Glomerular visceral epithelial cell (primary cell): ENCODE results near the gene LRP2BP.
"Not testable (repeated sequence)": the region's sequence is repeated elsewhere in the genome, so short reads cannot be mapped to it uniquely, and the experiment has no call there.

ENCODE experiments used
- DNase-seq: peaks from one replicate; pipeline ENCODE4 v3.0.0-alpha.2; 2016; ENCODE audit errors: extremely low spot score

Gene LRP2BP

DNA sequence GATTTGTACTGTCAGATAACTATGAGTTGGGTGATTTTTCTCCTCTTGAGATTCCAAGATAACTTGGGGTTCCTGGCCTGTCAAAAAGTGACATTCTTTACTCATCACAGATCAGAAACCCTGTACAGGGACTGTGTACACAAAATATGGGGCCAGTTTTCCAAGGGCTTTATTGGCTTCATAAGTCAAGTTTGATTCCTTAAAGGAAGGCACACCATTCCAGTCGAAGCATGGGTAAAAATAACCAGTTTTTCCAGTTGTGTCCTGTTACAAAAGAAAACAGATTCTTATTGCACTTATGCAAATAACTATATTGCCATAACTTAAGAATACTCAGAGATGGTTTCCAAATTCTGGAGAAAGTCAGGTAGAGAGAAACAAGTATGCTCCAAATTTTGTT is 70.0 kb downstream of the LRP2BP start:
- not testable (repeated sequence) for DNase-seq

DNA sequence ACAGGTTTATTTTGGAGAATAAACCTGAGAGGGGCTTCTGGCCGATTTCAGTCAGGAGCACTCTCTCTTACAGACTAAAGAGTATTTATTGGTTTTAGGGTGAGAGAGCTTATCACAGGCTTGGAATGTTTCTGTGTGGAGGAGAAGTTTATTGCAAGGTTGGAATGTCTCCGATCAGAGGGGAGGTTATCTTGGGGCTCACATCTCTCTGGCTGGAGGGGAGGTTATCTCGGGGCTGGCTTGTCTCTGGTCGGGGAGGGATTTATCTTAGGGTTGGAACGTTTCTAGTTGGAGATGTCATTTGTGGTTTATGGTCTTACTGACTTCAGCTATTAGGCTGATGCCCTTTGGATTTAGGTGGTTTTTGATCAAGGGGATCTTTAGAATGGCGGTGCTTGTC is 71.4 kb downstream of the LRP2BP start:
- DNase-seq = not testable (repeated sequence)

DNA sequence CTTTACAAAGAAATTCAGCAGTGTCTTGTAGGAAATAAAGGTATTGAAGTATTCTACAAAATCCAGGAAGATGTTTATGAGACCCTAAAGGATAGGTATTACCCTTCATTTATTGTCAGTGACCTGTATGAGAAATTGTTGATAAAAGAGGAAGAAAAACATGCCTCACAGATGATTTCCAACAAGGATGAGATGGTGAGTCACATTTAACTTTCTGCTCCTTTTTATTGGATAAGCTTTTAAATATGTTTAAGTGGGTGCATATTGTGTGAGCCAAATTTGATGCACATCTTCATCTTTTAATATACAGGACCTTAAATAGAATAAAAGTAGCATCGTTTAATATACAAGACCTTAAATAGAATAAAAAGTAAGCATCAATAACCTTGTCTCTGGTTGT is 72.1 kb downstream of the LRP2BP start:
- DNase-seq = no peak

DNA sequence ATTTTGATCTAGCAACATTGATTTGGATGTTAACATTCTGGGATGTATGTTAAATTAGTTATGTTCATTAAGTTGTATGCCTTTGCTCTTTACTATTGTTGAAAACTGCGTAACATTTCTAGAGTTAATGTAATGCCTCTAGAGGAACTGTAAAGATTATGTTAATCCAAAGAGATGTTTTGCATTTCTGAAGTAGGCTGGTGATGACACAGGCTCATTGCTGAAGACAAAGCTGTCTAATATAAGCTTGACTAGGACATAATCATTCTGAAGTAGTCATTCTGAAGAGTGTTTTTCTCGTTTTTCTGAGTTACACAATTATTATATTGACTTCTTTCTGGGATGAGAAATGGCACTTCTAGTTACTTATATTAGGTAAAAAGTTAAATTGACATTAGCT is 72.9 kb downstream of the LRP2BP start:
- no peak for DNase-seq

DNA sequence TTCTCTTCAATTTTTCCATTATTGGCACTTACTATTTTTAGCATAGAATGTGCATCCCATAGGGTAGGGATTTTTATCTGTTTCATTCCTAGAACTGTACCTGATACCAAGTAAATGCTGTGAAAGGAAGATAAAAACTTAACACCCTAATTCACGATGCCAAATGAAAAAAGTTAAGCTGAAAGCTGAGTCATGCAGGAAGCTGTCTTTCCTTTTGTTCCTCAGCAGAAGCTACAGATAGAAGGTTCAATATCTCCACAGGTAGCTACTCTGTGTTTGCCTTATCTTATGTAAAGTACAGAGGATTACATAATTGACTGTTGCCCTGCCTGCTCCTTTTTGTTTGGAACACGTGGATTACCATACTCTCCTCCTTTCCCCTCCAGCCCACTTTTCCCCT is 77.0 kb downstream of the LRP2BP start:
- no peak for DNase-seq

DNA sequence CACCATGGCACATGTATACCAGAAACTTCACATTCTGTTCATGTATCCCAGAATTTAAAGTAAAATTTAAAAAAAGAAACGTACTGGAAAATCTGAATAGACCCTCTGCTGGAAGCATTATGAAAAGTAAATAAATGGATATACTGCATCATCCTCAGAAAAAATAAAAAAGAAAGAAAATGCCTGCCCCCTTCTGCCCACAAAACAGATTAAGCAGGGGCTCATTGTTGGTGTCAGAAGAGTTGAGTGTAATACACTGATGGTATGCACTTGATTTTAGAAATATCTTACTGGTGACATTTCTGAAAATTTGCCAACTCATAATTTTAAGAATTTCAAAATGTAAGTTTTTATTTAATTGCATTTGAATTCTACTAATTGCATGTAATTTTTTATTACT is 77.8 kb downstream of the LRP2BP start:
- DNase-seq = no peak

DNA sequence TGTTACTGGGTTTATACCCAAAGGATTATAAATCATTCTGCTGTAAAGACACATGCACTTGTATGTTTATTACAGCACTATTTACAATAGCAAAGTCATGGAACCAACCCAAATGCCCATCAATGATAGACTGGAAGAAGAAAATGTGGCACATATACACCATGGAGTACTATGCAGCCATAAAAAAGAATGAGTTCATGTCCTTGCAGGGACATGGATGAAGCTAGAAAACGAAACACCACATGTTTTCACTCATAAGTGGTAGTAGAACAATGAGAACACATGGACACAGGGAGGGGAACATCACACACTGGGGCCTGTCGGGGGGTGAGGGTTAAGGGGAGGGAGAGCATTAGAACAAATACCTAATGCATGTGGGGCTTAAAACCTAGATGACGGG is 78.3 kb downstream of the LRP2BP start:
- not testable (repeated sequence) for DNase-seq
